Large intestine (tissue), 3 donors: ENCODE measurements around the gene ANO6. TPM values are rescaled to one million over a fixed set of nuclear protein-coding genes. Genes with fewer than 3 reads are reported as not detected.

Source experiments
- DNase-seq, 2 donors: peaks; one replicate each; pipeline versions ENCODE4 v3.0.0 to v3.0.0-alpha.2; 2013
- H3K27ac ChIP-seq: one replicate; pipeline ENCODE4 v1.5.1; 2013; ENCODE audit warnings: low read length
- H3K27me3 ChIP-seq: 2 replicates; pipeline ENCODE4 v1.6.1; 2013; ENCODE audit warnings: low read length; ENCODE audit not compliant: control insufficient read depth, insufficient read depth
- H3K36me3 ChIP-seq: 2 replicates; pipeline ENCODE4 v1.6.1; 2013; ENCODE audit warnings: low read length; ENCODE audit not compliant: control insufficient read depth, insufficient read depth
- H3K4me1 ChIP-seq: one replicate; pipeline ENCODE4 v1.6.1; 2013; ENCODE audit warnings: low read length; ENCODE audit not compliant: control insufficient read depth, insufficient read depth
- H3K4me3 ChIP-seq: one replicate; pipeline ENCODE4 v1.5.1; 2013; ENCODE audit warnings: low read length
- H3K9me3 ChIP-seq: one replicate; pipeline ENCODE4 v1.6.1; 2013; ENCODE audit warnings: mild to moderate bottlenecking, low read depth, low read length, moderate library complexity; ENCODE audit not compliant: control insufficient read depth
- WGBS: methylation state at CpG from one replicate; pipeline ENCODE4 v1.1.5; 2013; ENCODE audit warnings: low lambda C conversion rate; ENCODE audit not compliant: insufficient coverage; 5-methylcytosine and 5-hydroxymethylcytosine counted together
- polyA plus RNA-seq: library from polyadenylated mRNA; unstranded; fragments of 120-200 nt; gene quantifications from one replicate; pipeline ENCODE4 v1.2.1, GENCODE V29; 2013

The ANO6 gene
- polyA plus RNA-seq, 1 donor: 65.8 TPM

- no peak overlapping the region for H3K4me3 ChIP-seq
- H3K36me3 ChIP-seq: no peaks in the 10 kb centered on the region
- H3K27ac ChIP-seq: no peak overlapping the region
- no peaks in the 10 kb centered on the region for H3K27me3 ChIP-seq
- no peaks in the 10 kb centered on the region for H3K4me1 ChIP-seq
- peaks cover 5% of the 10 kb centered on the region for H3K9me3 ChIP-seq
- no peak for DNase-seq
Measured at GRCh38 chr12:45475594-45475993, 259.7 kb downstream of the ANO6 start.

GRCh38 chr12:45477526-45477925 lies 261.6 kb downstream of the ANO6 start:
- H3K27ac ChIP-seq: no peak overlapping the region
- no peak overlapping the region for H3K4me3 ChIP-seq
- no peaks in the 10 kb centered on the region for H3K4me1 ChIP-seq
- no CpG with 5 or more reads among the region's 1 CpG for WGBS
- H3K27me3 ChIP-seq: no peaks in the 10 kb centered on the region
- no peaks in the 10 kb centered on the region for H3K36me3 ChIP-seq
- no peak for DNase-seq
- H3K9me3 ChIP-seq: peaks cover 5% of the 10 kb centered on the region

- 80% methylated on average over 1 of the region's 1 CpG for WGBS
Measured at GRCh38 chr12:45478931-45479330, 263.0 kb downstream of the ANO6 start.

GRCh38 chr12:45481746-45482145 lies 265.9 kb downstream of the ANO6 start:
- Histone ChIP-seq H3K27me3 (no peaks in the 10 kb centered on the region), H3K36me3 (no peaks in the 10 kb centered on the region), H3K4me1 (no peaks in the 10 kb centered on the region), H3K4me3 (no peak overlapping the region), H3K9me3 (peaks cover 5% of the 10 kb centered on the region), H3K27ac (no peak overlapping the region)
- DNase-seq: no peak
- WGBS: 74% methylated on average over 5 of the region's 5 CpGs

More at GRCh38 chr12:45478931-45479330, 263.0 kb downstream of the ANO6 start:
- DNase-seq: no peak
- H3K9me3 ChIP-seq: peaks cover 5% of the 10 kb centered on the region
- no peaks in the 10 kb centered on the region for H3K27me3 ChIP-seq
- H3K4me1 ChIP-seq: no peaks in the 10 kb centered on the region
- H3K36me3 ChIP-seq: no peaks in the 10 kb centered on the region
- H3K27ac ChIP-seq: no peak overlapping the region
- H3K4me3 ChIP-seq: no peak overlapping the region

GRCh38 chr12:45483571-45483970 lies 267.7 kb downstream of the ANO6 start:
- Histone ChIP-seq H3K36me3 (no peaks in the 10 kb centered on the region), H3K4me3 (no peak overlapping the region), H3K4me1 (no peaks in the 10 kb centered on the region), H3K27ac (no peak overlapping the region), H3K9me3 (peaks cover 5% of the 10 kb centered on the region), H3K27me3 (no peaks in the 10 kb centered on the region)
- DNase-seq: no peak
- 100% methylated on average over 1 of the region's 2 CpGs for WGBS

Other genes with a start within 250 kb of the ANO6 start
- gene DBX2, start 165.0 kb upstream of the ANO6 start, polyA plus RNA-seq: 0.01 TPM